HFF-Myc (cell line): ENCODE results near the gene PREX1.

Experiments
- DNase-seq: peaks from one replicate; pipeline ENCODE4 v3.0.0-alpha.2; 2011; ENCODE audit warnings: low read depth; ENCODE audit errors: extremely low read depth
- H3K4me3 ChIP-seq: replicated peaks from 2 replicates; pipeline ENCODE4 v1.5.1; 2011; ENCODE audit warnings: low read depth, mild to moderate bottlenecking, control low read depth, low read length
- TF ChIP-seq, protein P1 (sequence below): IDR thresholded peaks from 2 replicates; pipeline ENCODE4 v1.5.1; 2012; ENCODE audit warnings: mild to moderate bottlenecking, low read depth, low read length, control low read depth; ENCODE audit errors: missing control alignments

The PREX1 gene

DNA sequence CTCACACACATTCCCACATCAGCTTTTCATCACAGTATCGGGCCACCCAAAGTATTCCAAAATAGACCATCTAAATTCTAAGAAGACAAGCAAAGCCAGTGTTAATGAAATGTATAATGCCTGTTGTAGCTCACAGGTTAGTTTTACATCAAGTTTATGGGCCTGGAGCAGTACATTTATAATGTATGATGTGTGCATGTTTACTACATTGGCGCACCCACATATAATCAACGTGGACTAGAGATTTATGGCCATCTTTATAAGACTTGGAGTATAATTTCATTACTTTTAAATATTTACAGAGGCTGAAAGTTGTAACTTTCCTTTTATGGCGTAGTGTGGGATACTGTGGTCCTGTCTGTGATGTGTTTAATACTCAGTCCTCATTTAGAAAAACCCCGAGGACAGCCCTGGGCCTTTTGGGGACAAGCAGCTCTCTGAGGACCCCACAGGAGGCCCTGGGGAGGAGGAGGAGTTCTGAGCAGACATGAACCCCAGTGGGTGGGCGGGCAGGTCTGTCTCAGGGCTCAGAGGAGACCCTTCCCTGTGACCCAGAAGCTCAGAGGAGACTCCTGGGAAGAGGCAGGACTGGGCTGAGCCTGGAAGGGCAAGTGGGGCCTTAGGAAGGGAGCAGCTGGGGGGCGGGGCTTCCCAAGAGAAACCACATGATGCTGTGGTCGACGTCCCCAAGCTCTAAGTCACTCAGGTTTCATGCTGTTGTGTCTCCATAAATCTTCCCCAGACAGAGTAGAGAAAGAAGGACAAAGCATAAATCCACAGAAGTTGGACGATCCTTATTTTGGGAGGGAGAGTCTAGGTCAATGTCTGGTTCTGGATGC lies 232.1 kb downstream of the PREX1 start:
- no peak for DNase-seq
- TF ChIP-seq, protein P1, sequence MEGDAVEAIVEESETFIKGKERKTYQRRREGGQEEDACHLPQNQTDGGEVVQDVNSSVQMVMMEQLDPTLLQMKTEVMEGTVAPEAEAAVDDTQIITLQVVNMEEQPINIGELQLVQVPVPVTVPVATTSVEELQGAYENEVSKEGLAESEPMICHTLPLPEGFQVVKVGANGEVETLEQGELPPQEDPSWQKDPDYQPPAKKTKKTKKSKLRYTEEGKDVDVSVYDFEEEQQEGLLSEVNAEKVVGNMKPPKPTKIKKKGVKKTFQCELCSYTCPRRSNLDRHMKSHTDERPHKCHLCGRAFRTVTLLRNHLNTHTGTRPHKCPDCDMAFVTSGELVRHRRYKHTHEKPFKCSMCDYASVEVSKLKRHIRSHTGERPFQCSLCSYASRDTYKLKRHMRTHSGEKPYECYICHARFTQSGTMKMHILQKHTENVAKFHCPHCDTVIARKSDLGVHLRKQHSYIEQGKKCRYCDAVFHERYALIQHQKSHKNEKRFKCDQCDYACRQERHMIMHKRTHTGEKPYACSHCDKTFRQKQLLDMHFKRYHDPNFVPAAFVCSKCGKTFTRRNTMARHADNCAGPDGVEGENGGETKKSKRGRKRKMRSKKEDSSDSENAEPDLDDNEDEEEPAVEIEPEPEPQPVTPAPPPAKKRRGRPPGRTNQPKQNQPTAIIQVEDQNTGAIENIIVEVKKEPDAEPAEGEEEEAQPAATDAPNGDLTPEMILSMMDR = no peak
- H3K4me3 ChIP-seq = no peak overlapping the region

DNA sequence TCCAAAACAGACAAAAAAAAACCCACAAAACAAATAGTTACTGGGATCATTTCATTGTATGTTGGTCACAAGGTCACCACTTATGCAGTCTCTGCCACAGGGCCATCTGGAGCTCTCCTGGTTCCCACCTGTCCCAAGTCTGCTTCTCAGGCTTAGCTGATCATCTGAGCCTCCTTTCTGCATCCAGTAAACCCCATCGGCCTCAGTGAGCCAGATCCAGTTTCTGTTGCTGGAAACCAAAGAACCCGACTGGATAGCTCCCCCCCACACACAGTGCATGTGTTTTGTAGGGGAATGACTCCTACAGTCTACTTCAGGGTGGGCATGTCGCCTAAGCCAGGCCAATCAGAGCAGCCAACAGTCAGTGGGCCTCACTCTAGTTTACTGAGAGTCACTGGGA lies 233.3 kb downstream of the PREX1 start:
- TF ChIP-seq, protein P1 = no peak
- no peak for DNase-seq
- no peak overlapping the region for H3K4me3 ChIP-seq

DNA sequence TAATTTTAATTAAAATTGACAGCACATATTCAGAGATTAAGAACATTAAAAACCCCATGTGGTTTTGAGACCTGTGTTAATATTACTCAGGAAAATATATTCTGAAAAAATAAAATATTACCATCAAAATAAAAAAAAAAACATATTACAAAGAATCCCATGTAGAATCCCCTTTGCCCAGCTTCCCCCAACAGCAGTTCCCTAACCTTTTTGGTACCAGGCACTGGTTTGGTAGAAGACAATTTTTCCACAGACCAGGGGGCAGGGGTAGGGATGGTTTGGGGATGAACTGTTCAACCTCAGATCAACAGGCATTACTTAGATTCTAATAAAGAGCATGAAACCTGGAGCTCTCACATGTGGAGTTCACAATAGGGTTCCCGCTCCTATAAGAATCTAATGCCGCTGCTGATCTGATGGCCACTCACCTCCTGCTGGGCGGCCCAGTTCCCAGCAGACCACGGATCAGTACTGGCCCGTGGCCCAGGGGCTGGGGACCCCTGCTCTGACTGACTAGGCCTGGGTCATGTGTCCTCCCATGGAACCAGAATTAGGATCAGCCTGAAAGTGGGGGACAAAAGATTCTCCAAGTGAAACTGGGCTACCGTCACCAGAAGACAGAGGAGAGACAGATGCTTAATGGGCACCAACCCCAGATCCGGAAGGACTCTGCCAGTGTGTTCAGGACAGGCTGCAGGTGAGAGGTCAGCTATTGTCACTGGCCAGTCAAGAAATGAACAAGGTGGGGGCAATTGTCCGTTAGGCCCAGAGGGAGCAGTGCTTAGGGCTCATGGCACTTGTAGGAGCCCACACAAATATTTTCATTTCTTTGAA lies 235.5 kb downstream of the PREX1 start:
- no peak for DNase-seq
- TF ChIP-seq, protein P1 = no peak
- no peak overlapping the region for H3K4me3 ChIP-seq

DNA sequence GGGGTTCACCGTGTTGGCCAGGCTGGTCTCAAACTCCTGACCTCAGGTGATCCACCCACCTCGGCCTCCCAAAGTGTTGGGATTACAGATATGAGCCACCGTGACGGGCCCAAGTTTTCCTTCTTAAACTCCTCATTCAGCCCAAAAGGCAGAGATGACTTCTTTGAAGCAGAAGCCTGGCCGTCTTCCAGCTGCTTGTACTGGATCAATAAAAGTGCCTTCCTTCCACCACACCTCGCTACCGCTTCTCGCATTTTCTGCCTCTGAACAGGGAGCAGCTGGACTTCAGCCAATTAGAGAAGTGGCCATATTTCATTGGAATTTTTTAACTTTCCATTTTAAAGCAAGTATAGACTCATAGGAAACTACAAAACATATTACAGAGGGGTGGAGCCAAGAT lies 241.1 kb downstream of the PREX1 start:
- DNase-seq = no peak
- TF ChIP-seq, protein P1 = no peak

DNA sequence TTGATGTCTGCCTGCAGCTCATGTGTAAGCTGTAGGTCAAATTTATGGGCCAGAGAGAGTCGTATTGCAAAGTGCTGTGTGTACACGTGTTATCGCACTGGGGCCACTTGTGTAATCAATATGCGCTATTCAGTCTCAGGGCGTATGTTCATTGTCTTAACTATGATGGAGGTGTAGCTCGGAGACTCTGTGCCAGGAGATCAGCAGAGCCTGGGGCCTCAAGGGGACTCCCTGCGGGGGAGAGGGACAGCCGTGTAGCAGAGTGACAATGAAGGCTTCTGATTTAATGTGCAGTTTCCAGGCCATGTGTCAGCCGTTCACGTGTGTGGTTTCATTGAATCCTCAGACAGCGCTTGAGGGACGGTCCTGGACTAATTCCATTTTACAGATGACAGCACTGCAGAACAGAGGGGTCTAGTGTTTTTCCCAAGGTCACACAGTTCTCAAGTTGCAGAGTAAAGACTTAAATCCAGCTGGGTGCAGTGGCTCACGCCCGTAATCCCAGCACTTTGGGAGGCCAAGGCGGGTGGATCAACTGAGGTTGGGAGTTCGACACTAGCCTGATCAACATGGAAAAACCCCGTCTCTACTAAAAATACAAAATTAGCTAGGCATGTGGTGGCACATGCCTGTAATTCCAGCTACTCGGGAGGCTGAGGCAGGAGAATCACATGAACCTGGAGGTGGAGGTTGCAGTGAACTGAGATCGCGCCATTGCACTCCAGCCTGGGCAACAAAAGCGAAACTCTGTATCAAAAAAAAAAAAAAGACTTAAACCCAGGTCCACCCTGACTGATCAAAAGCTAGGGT lies 242.5 kb downstream of the PREX1 start:
- TF ChIP-seq, protein P1 = no peak
- H3K4me3 ChIP-seq = no peak overlapping the region
- no peak for DNase-seq

More for the DNA sequence above, 241.1 kb downstream of the PREX1 start:
- no peak overlapping the region for H3K4me3 ChIP-seq

DNA sequence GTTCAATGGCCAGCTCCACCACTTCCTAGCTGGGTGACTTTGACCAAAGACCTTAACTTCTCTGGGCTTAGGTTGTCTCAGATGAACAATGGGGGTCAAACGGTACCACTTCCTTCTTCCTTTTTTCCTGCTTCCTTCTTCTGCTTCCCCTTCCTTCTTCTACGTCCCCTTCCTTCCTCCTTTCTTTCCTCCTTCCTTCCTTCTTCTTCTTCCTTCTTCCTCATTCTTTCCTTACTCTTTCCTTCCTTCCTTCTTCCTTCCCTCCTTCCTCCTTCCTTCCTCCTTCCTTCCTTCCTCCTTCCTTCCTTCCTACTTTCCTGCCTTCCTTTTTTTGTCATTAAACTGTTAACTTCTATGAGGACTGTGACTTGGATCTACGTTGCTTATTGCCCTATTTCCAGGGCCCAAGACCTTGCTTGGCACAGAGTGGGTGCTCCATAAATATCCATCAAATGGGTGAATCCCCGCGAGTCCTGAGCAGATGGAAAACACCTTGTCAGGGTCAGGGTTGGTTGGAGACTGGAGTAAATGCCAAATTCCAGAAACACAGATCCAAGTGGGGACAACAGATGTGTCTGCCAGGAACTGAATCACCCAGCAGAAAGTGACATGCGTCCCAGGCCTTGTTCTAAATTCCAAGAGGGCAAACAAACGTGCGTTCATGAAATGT lies 243.3 kb downstream of the PREX1 start:
- DNase-seq = no peak
- no peak overlapping the region for H3K4me3 ChIP-seq
- TF ChIP-seq, protein P1 = no peak
